ENCODE results near the gene GNG2. TPM values are rescaled to one million over a fixed set of nuclear protein-coding genes. Genes with fewer than 3 reads are reported as not detected.

Gene GNG2
- total RNA-seq, 1 experiment from 2014 or later, result 18.9 TPM

- no TSS peak for BruUV-seq (replicated peaks)
- CTCF ChIA-PET, result no interaction called here
Measured at GRCh38 chr14:51938821-51939220, 78.4 kb downstream of the GNG2 start.

GRCh38 chr14:51939226-51939625 lies 78.8 kb downstream of the GNG2 start:
- Histone ChIP-seq H3K4me1 (ENCODE audit: insufficient read depth, low read length, poor library complexity, severe bottlenecking) (peaks cover 13% of the 10 kb centered on the region), H3K36me3 (ENCODE audit: insufficient read depth, low read length, poor library complexity, severe bottlenecking) (no peaks in the 10 kb centered on the region), H3K9me3 (ENCODE audit: low read depth, low read length, poor library complexity, severe bottlenecking) (no peaks in the 10 kb centered on the region), H3K4me3 (ENCODE audit: low read depth, low read length, poor library complexity, severe bottlenecking) (no peak overlapping the region), H3K27ac (ENCODE audit: low read depth, low read length, poor library complexity, severe bottlenecking) (no peak overlapping the region), H3K27me3 (replicated peaks; ENCODE audit: insufficient read depth, low read depth, low read length, poor library complexity) (no peaks in the 10 kb centered on the region)
- TF ChIP-seq EZH2 (IDR thresholded peaks at IDR 0.05; ENCODE audit: borderline replicate concordance, low read depth, low read length, poor library complexity, severe bottlenecking) (no peak), CTCF (conservative IDR thresholded peaks at IDR 0.05; ENCODE audit: low read depth, low read length) (no peak)
- POLR2A ChIA-PET (ENCODE audit: low non-redundant PET), result no interaction called here
- CTCF ChIA-PET, result no interaction called here
- DNase-seq (ENCODE audit: low spot score), result no peak
- BruUV-seq (replicated peaks), result no TSS peak
- intact Hi-C loops (cut with micrococcal nuclease; ENCODE audit: unreplicated experiment), result no loop called here

More at GRCh38 chr14:51938821-51939220, 78.4 kb downstream of the GNG2 start:
- DNase-seq (ENCODE audit: low spot score), result no peak
- POLR2A ChIA-PET (ENCODE audit: low non-redundant PET), result no interaction called here
- intact Hi-C loops (cut with micrococcal nuclease; ENCODE audit: unreplicated experiment), result no loop called here
- peaks cover 13% of the 10 kb centered on the region for H3K4me1 ChIP-seq (ENCODE audit: insufficient read depth, low read length, poor library complexity, severe bottlenecking)
- TF ChIP-seq CTCF (conservative IDR thresholded peaks at IDR 0.05; ENCODE audit: low read depth, low read length), result no peak
- no peak for TF ChIP-seq EZH2 (IDR thresholded peaks at IDR 0.05; ENCODE audit: borderline replicate concordance, low read depth, low read length, poor library complexity, severe bottlenecking)
- H3K27me3 ChIP-seq (replicated peaks; ENCODE audit: insufficient read depth, low read depth, low read length, poor library complexity), result no peaks in the 10 kb centered on the region
- no peaks in the 10 kb centered on the region for H3K9me3 ChIP-seq (ENCODE audit: low read depth, low read length, poor library complexity, severe bottlenecking)
- no peaks in the 10 kb centered on the region for H3K36me3 ChIP-seq (ENCODE audit: insufficient read depth, low read length, poor library complexity, severe bottlenecking)
- no peak overlapping the region for H3K4me3 ChIP-seq (ENCODE audit: low read depth, low read length, poor library complexity, severe bottlenecking)
- H3K27ac ChIP-seq (ENCODE audit: low read depth, low read length, poor library complexity, severe bottlenecking), result no peak overlapping the region

GRCh38 chr14:51939755-51940301 lies 79.4 kb downstream of the GNG2 start:
- ChIA-PET POLR2A (ENCODE audit: low non-redundant PET) (no interaction called here), CTCF (no interaction called here)
- Histone ChIP-seq H3K36me3 (ENCODE audit: insufficient read depth, low read length, poor library complexity, severe bottlenecking) (no peaks in the 10 kb centered on the region), H3K4me3 (ENCODE audit: low read depth, low read length, poor library complexity, severe bottlenecking) (no peak overlapping the region), H3K27me3 (replicated peaks; ENCODE audit: insufficient read depth, low read depth, low read length, poor library complexity) (no peaks in the 10 kb centered on the region), H3K4me1 (ENCODE audit: insufficient read depth, low read length, poor library complexity, severe bottlenecking) (peaks cover 13% of the 10 kb centered on the region), H3K27ac (ENCODE audit: low read depth, low read length, poor library complexity, severe bottlenecking) (no peak overlapping the region), H3K9me3 (ENCODE audit: low read depth, low read length, poor library complexity, severe bottlenecking) (no peaks in the 10 kb centered on the region)
- no TSS peak for BruUV-seq (replicated peaks)
- peak; percentile 89 for DNase-seq (ENCODE audit: low spot score)
- intact Hi-C loops (cut with micrococcal nuclease; ENCODE audit: unreplicated experiment), result no loop called here
- TF ChIP-seq EZH2 (IDR thresholded peaks at IDR 0.05; ENCODE audit: borderline replicate concordance, low read depth, low read length, poor library complexity, severe bottlenecking) (no peak), CTCF (conservative IDR thresholded peaks at IDR 0.05; ENCODE audit: low read depth, low read length) (no peak)
